ENCODE measurements around the gene SLC39A11. TPM values are rescaled to one million over a fixed set of nuclear protein-coding genes. Genes with fewer than 3 reads are reported as not detected.
"Not testable (repeated sequence)": the region's sequence is repeated elsewhere in the genome, so short reads cannot be mapped to it uniquely, and the experiment has no call there.

SLC39A11 gene
- total RNA-seq, 1 experiment from 2014 or later: 7.6 TPM

- DNase-seq (ENCODE audit: low read depth): no peak
Observed at GRCh38 chr17:72723711-72724110, 368.8 kb downstream of the SLC39A11 start.

GRCh38 chr17:72720494-72720825, 372.0 kb downstream of the SLC39A11 start:
- DNase-seq (ENCODE audit: low read depth): no peak

- peak; percentile 93 for DNase-seq (ENCODE audit: low read depth)
Observed at GRCh38 chr17:72719578-72720493, 372.7 kb downstream of the SLC39A11 start.

- DNase-seq (ENCODE audit: low read depth): no peak
Observed at GRCh38 chr17:72719206-72719577, 373.3 kb downstream of the SLC39A11 start.

- DNase-seq (ENCODE audit: low read depth): no peak
Observed at GRCh38 chr17:72717676-72718075, 374.8 kb downstream of the SLC39A11 start.

GRCh38 chr17:72717276-72717675, 375.2 kb downstream of the SLC39A11 start:
- no peak for DNase-seq (ENCODE audit: low read depth)

GRCh38 chr17:72715906-72716572, 376.4 kb downstream of the SLC39A11 start:
- peak; percentile 99 for DNase-seq (ENCODE audit: low read depth)

GRCh38 chr17:72714357-72714966, 378.0 kb downstream of the SLC39A11 start:
- DNase-seq (ENCODE audit: low read depth): no peak

- DNase-seq (ENCODE audit: low read depth): no peak
Observed at GRCh38 chr17:72713701-72714100, 378.8 kb downstream of the SLC39A11 start.

GRCh38 chr17:72711521-72712310, 380.8 kb downstream of the SLC39A11 start:
- no peak for DNase-seq (ENCODE audit: low read depth)

GRCh38 chr17:72710834-72711233, 381.7 kb downstream of the SLC39A11 start:
- DNase-seq (ENCODE audit: low read depth): no peak

- DNase-seq (ENCODE audit: low read depth): peak; percentile 36
Observed at GRCh38 chr17:72710202-72710601, 382.3 kb downstream of the SLC39A11 start.

- DNase-seq (ENCODE audit: low read depth): not testable (repeated sequence)
Observed at GRCh38 chr17:72708682-72709081, 383.8 kb downstream of the SLC39A11 start.

- no peak for DNase-seq (ENCODE audit: low read depth)
Observed at GRCh38 chr17:72707881-72708280, 384.6 kb downstream of the SLC39A11 start.

- DNase-seq (ENCODE audit: low read depth): no peak
Observed at GRCh38 chr17:72706396-72706981, 386.0 kb downstream of the SLC39A11 start.

GRCh38 chr17:72705905-72706395, 386.5 kb downstream of the SLC39A11 start:
- no peak for DNase-seq (ENCODE audit: low read depth)

- peak; percentile 46 for DNase-seq (ENCODE audit: low read depth)
Observed at GRCh38 chr17:72702998-72703397, 389.5 kb downstream of the SLC39A11 start.

GRCh38 chr17:72702136-72702735, 390.3 kb downstream of the SLC39A11 start:
- DNase-seq (ENCODE audit: low read depth): peak; percentile 92

- DNase-seq (ENCODE audit: low read depth): no peak
Observed at GRCh38 chr17:72700226-72700625, 392.3 kb downstream of the SLC39A11 start.

- peak; percentile 87 for DNase-seq (ENCODE audit: low read depth)
Observed at GRCh38 chr17:72699545-72699944, 392.9 kb downstream of the SLC39A11 start.
